A549 (cell line): ENCODE results near the gene FBXO31. TPM values are rescaled to one million over a fixed set of nuclear protein-coding genes. Genes with fewer than 3 reads are reported as not detected.
A peak's percentile ranks its signal among the peaks of the same experiment; 100 is the strongest.

Experiments
- ATAC-seq, 2 experiments: fragments of 200-7000 bp in 1 of 2; fragments of >200 bp in 1 of 2; cut with Nextera tagmentation in 1 of 2; cut with Tn5 transposase in 1 of 2; 3 replicates each; pipeline versions ENCODE4 v1.8.0 to v1.9.1; 2018 to 2020; ENCODE audit warnings: mild to moderate bottlenecking in 1 of 2, moderate library complexity in 1 of 2
- CTCF ChIA-PET: fragments of 300-600 bp; sonication (Branson Sonifier 250); formaldehyde crosslinking; extraction: SDS; loops from one replicate; lab custom pipeline; 2021; ENCODE audit warnings: antibody characterized with exemption, inconsistent platforms; lab: Yijun Ruan, JAX
- POLR2A ChIA-PET: fragments of 350-600 bp; formaldehyde crosslinking; extraction: SDS; loops from one replicate; lab custom pipeline; 2021; ENCODE audit warnings: antibody characterized with exemption, inconsistent platforms; lab: Yijun Ruan, JAX
- DNase-seq, 2 experiments: peaks; one replicate each; pipeline versions ENCODE4 v3.0.0 to v3.0.0-alpha.2; 2011 to 2016; ENCODE audit warnings: low read depth in 1 of 2, low spot score in 1 of 2
- FAIRE-seq: peaks from 2 replicates; lab custom pipeline; 2011; peaks lifted over from hg19 to GRCh38; lab: Jason Lieb, UNC
- H3K27ac ChIP-seq, 2 experiments: fragments of >200 bp; sonication (Bioruptor Twin); formaldehyde crosslinking; 3 replicates each; pipeline ENCODE4 v1.5.1; 2016 to 2017
- H3K4me1 ChIP-seq: fragments of >200 bp; sonication (Bioruptor Twin); formaldehyde crosslinking; 3 replicates; pipeline ENCODE4 v1.6.1; 2016
- H3K4me2 ChIP-seq: fragments of >200 bp; sonication (Bioruptor Twin); formaldehyde crosslinking; 3 replicates; pipeline ENCODE4 v1.6.1; 2016
- H3K4me3 ChIP-seq: fragments of >200 bp; sonication (Bioruptor Twin); formaldehyde crosslinking; 3 replicates; pipeline ENCODE4 v1.5.1; 2016
- H3K9me3 ChIP-seq: fragments of >200 bp; sonication (Bioruptor Twin); formaldehyde crosslinking; 3 replicates; pipeline ENCODE4 v1.6.1; 2016
- ATOH8 ChIP-seq: fragments of 250-450 bp; sonication (Bioruptor Pico); IDR thresholded peaks from 2 replicates; pipeline ENCODE4 v1.5.0; 2020; ENCODE audit warnings: low read depth, mild to moderate bottlenecking, moderate library complexity
- BHLHE40 ChIP-seq: IDR thresholded peaks from 2 replicates; pipeline ENCODE4 v1.6.1; 2012; ENCODE audit warnings: low read depth, low read length, inconsistent platforms
- CEBPB ChIP-seq, 2 experiments: fragments of >200 bp in 1 of 2; sonication (Bioruptor Twin) in 1 of 2; formaldehyde crosslinking in 1 of 2; IDR thresholded peaks; 2 replicates each; pipeline ENCODE4 v1.6.1; 2012 to 2016
- CHD2 ChIP-seq: fragments of 150-350 bp; IDR thresholded peaks from 2 replicates; pipeline ENCODE4 v1.6.1; 2014; ENCODE audit warnings: low read length; ENCODE audit not compliant: partially characterized antibody
- EHF ChIP-seq: fragments of 250-450 bp; sonication (Bioruptor Pico); IDR thresholded peaks from 2 replicates; pipeline ENCODE4 v1.5.0; 2020; ENCODE audit warnings: mild to moderate bottlenecking
- ELK1 ChIP-seq: fragments of 150-350 bp; IDR thresholded peaks from 2 replicates; pipeline ENCODE4 v1.6.1; 2014; ENCODE audit warnings: low read depth, mild to moderate bottlenecking, low read length
- EP300 ChIP-seq, 2 experiments: fragments of >200 bp; sonication (Bioruptor Twin); formaldehyde crosslinking; IDR thresholded peaks; 2 replicates in 1 of 2; 3 replicates in 1 of 2; pipeline ENCODE4 v1.6.1; 2016 to 2017
- ESRRA ChIP-seq: fragments of 150-350 bp; IDR thresholded peaks from 2 replicates; pipeline ENCODE4 v1.6.1; 2014; ENCODE audit warnings: mild to moderate bottlenecking, low read length, borderline replicate concordance
- FOSL2 ChIP-seq, 2 experiments: fragments of 450-650 bp in 1 of 2; fragments of >200 bp in 1 of 2; sonication (Bioruptor Twin) in 1 of 2; formaldehyde crosslinking; IDR thresholded peaks; 2 replicates each; pipeline versions ENCODE4 v1.5.0 to v1.6.1; 2016 to 2020; ENCODE audit warnings: mild to moderate bottlenecking in 1 of 2, moderate library complexity in 1 of 2
- GATA3 ChIP-seq: IDR thresholded peaks from 2 replicates; pipeline ENCODE4 v1.6.1; 2012; ENCODE audit warnings: borderline replicate concordance
- HDAC2 ChIP-seq: fragments of 200-600 bp; sonication (generic); IDR thresholded peaks from 2 replicates; pipeline ENCODE4 v1.6.1; 2016
- HES2 ChIP-seq: fragments of >200 bp; sonication (Bioruptor Twin); formaldehyde crosslinking; IDR thresholded peaks from 2 replicates; pipeline ENCODE4 v1.6.1; 2016
- HOXA7 ChIP-seq: fragments of 250-450 bp; sonication (Bioruptor Pico); IDR thresholded peaks from 2 replicates; pipeline ENCODE4 v1.5.0; 2020; ENCODE audit warnings: mild to moderate bottlenecking, moderate library complexity
- HOXB13 ChIP-seq: fragments of 250-450 bp; sonication (Bioruptor Pico); IDR thresholded peaks from 2 replicates; pipeline ENCODE4 v1.5.0; 2020; ENCODE audit warnings: low read depth, mild to moderate bottlenecking, moderate library complexity
- HOXB5 ChIP-seq: fragments of 250-450 bp; sonication (Bioruptor Pico); IDR thresholded peaks from 2 replicates; pipeline ENCODE4 v1.5.0; 2020; ENCODE audit warnings: mild to moderate bottlenecking, moderate library complexity
- JUNB ChIP-seq: fragments of >200 bp; sonication (Bioruptor Twin); formaldehyde crosslinking; IDR thresholded peaks from 2 replicates; pipeline ENCODE4 v1.6.1; 2016
- KDM1A ChIP-seq: fragments of 200-600 bp; sonication (generic); IDR thresholded peaks from 2 replicates; pipeline ENCODE4 v1.6.1; 2016; ENCODE audit warnings: low read depth, mild to moderate bottlenecking
- MAFK ChIP-seq: fragments of 450-650 bp; IDR thresholded peaks from 2 replicates; pipeline ENCODE4 v1.6.1; 2014; ENCODE audit not compliant: partially characterized antibody
- MAZ ChIP-seq: fragments of 150-350 bp; IDR thresholded peaks from 2 replicates; pipeline ENCODE4 v1.6.1; 2014; ENCODE audit warnings: antibody characterized with exemption, low read depth, low read length, borderline replicate concordance
- PHF8 ChIP-seq: fragments of 200-600 bp; sonication (generic); IDR thresholded peaks from 2 replicates; pipeline ENCODE4 v1.6.1; 2016; ENCODE audit warnings: low read depth, mild to moderate bottlenecking, antibody characterized with exemption, moderate library complexity, borderline replicate concordance
- POLR2A ChIP-seq: IDR thresholded peaks from 2 replicates; pipeline ENCODE4 v1.6.1; 2012; ENCODE audit warnings: mild to moderate bottlenecking, low read length
- RAD21 ChIP-seq, 2 experiments: fragments of >200 bp in 1 of 2; sonication (Bioruptor Twin) in 1 of 2; formaldehyde crosslinking in 1 of 2; IDR thresholded peaks in 1 of 2; conservative IDR thresholded peaks in 1 of 2; 2 replicates in 1 of 2; 3 replicates in 1 of 2; pipeline ENCODE4 v1.6.1; 2012 to 2018; ENCODE audit warnings: inconsistent platforms in 1 of 2
- RARB ChIP-seq: fragments of 250-450 bp; sonication (Bioruptor Pico); IDR thresholded peaks from 2 replicates; pipeline ENCODE4 v1.8.0; 2021; ENCODE audit warnings: mild to moderate bottlenecking, moderate library complexity
- RCOR1 ChIP-seq: fragments of 150-350 bp; IDR thresholded peaks from 2 replicates; pipeline ENCODE4 v1.6.1; 2014; ENCODE audit warnings: antibody characterized with exemption, low read length, low read depth
- RNF2 ChIP-seq: fragments of 200-600 bp; sonication (generic); IDR thresholded peaks from 2 replicates; pipeline ENCODE4 v1.6.1; 2016; ENCODE audit warnings: low read depth, mild to moderate bottlenecking, antibody characterized with exemption, moderate library complexity, borderline replicate concordance
- USF2 ChIP-seq: fragments of 450-650 bp; IDR thresholded peaks from 2 replicates; pipeline ENCODE4 v1.6.1; 2014; ENCODE audit warnings: antibody characterized with exemption
- ZSCAN20 ChIP-seq: fragments of 250-450 bp; sonication (Bioruptor Pico); IDR thresholded peaks from 2 replicates; pipeline ENCODE4 v1.8.0; 2022; ENCODE audit warnings: mild to moderate bottlenecking, moderate library complexity
- WGBS: methylation state at CpG from one replicate; pipeline ENCODE4 v1.1.6; 2017; ENCODE audit errors: missing lambda C conversion rate; 5-methylcytosine and 5-hydroxymethylcytosine counted together
- polyA plus RNA-seq, 4 experiments: library from polyadenylated mRNA; depleted of rRNA in 3 of 4; stranded (reverse); fragments of >200 nt; fragmentation: RNase III in 1 of 4; extraction: RNeasy Plus Mini Kit Qiagen cat#74134 plus additional on column Dnase treatment in 1 of 4; gene quantifications; 2 replicates in 3 of 4; 3 replicates in 1 of 4; pipeline ENCODE4 v1.2.3, GENCODE V29; 2011 to 2017

Gene FBXO31
- polyA plus RNA-seq, 2 of the 4 experiments (the other 2 are of a cell fraction), result 10.5 to 11.1 TPM

- TF ChIP-seq RAD21 (conservative IDR thresholded peaks at IDR 0.05 in 1 of 2, IDR thresholded peaks at IDR 0.05 in 1 of 2) (no peak), RCOR1 (no peak), FOSL2 (IDR thresholded peaks at IDR 0.05) (no peak), FOSL2 (CRISPR knock-in tag; IDR thresholded peaks at IDR 0.05) (peak; percentile 9; the same call in 1 of the 2 replicates), CEBPB (IDR thresholded peaks at IDR 0.05) (0 out of 4 replicates have a peak, but pooled peaks of 1 of the 2 experiments have one; percentile 9), KDM1A (no peak), GATA3 (0 out of 2 replicates have a peak, but pooled peaks have one; percentile 33), MAZ (no peak), JUNB (no peak), ELK1 (0 out of 2 replicates have a peak, but pooled peaks have one; percentile 34), HES2 (no peak), ZSCAN20 (CRISPR knock-in tag) (no peak), MAFK (no peak), ESRRA (peak; percentile 66; the same call in 1 of the 2 replicates), BHLHE40 (peak; percentile 61; the same call in 1 of the 2 replicates), HOXB13 (CRISPR knock-in tag) (no peak)
Measured at GRCh38 chr16:87383505-87384161, at the start of gene FBXO31 (continued).

- Histone ChIP-seq H3K27ac (no peak overlapping the region), H3K4me2 (no peak overlapping the region), H3K4me3 (no peak overlapping the region), H3K9me3 (no peaks in the 10 kb centered on the region), H3K4me1 (no peaks in the 10 kb centered on the region)
- ChIA-PET POLR2A (interaction anchor here (0.6 kb wide), 1 partner anchor 32 kb away, joined by 4 read pairs; no protein-coding TSS in a partner anchor), CTCF (interaction anchor here (1.2 to 2.6 kb wide), 4 partner anchors 16 to 240 kb away, joined by 3 to 7 read pairs (median 6); no protein-coding TSS in a partner anchor)
- 94% methylated on average over 12 of the region's 15 CpGs for WGBS
- TF ChIP-seq MAFK (no peak), RARB (no peak), RNF2 (no peak), ATOH8 (CRISPR knock-in tag) (no peak), CHD2 (no peak), HOXA7 (no peak), BHLHE40 (no peak), EHF (CRISPR knock-in tag) (no peak), PHF8 (no peak), RAD21 (conservative IDR thresholded peaks at IDR 0.05 in 1 of 2, IDR thresholded peaks at IDR 0.05 in 1 of 2) (no peak), JUNB (no peak), EP300 (IDR thresholded peaks at IDR 0.05) (no peak), ESRRA (no peak), HOXB5 (no peak), POLR2A (no peak), ZSCAN20 (CRISPR knock-in tag) (no peak), USF2 (no peak), HES2 (no peak), HDAC2 (no peak)
- DNase-seq, result no peak
- peak in 1 of 2 experiments; percentile 54; a peak in 1 of 6 replicates for ATAC-seq
- FAIRE-seq, result no peak
Measured at GRCh38 chr16:87432330-87432915, 48.8 kb upstream of the FBXO31 start.
